ENCODE results near the gene EPHB4.

- TF ChIP-seq, protein P1, sequence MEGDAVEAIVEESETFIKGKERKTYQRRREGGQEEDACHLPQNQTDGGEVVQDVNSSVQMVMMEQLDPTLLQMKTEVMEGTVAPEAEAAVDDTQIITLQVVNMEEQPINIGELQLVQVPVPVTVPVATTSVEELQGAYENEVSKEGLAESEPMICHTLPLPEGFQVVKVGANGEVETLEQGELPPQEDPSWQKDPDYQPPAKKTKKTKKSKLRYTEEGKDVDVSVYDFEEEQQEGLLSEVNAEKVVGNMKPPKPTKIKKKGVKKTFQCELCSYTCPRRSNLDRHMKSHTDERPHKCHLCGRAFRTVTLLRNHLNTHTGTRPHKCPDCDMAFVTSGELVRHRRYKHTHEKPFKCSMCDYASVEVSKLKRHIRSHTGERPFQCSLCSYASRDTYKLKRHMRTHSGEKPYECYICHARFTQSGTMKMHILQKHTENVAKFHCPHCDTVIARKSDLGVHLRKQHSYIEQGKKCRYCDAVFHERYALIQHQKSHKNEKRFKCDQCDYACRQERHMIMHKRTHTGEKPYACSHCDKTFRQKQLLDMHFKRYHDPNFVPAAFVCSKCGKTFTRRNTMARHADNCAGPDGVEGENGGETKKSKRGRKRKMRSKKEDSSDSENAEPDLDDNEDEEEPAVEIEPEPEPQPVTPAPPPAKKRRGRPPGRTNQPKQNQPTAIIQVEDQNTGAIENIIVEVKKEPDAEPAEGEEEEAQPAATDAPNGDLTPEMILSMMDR (IDR thresholded peaks at IDR 0.05): peak; percentile 65 to 82 (median 82)
- TF ChIP-seq POLR2A (IDR thresholded peaks at IDR 0.05; ENCODE audit: low read depth): no peak
These were observed 28.1 kb downstream of the EPHB4 start for GRCh38 chr7:100799037-100799896.

Data from esophagus muscularis mucosa (tissue), 3 donors.